ENCODE measurements around the gene PRKCI. TPM values are rescaled to one million over a fixed set of nuclear protein-coding genes. Genes with fewer than 3 reads are reported as not detected.
"Not testable (repeated sequence)": the region's sequence is repeated elsewhere in the genome, so short reads cannot be mapped to it uniquely, and the experiment has no call there.

The PRKCI gene
- total and polyA plus RNA-seq, 4 experiments from 2014 or later: 16.4 to 27.7 (median 18.3) TPM

- H3K36me3 ChIP-seq (ENCODE audit: insufficient read depth, low read length): no peaks in the 10 kb centered on the region
- POLR2A ChIA-PET (ENCODE audit: partially characterized antibody): no interaction called here
- no peaks in the 10 kb centered on the region for H3K9me3 Mint-ChIP-seq
- no peaks in the 10 kb centered on the region for H3K27me3 ChIP-seq (ENCODE audit: insufficient read depth, low read length)
- H3K4me3 Mint-ChIP-seq: peak overlapping the region in 3 of 8 donors; percentile 21 to 49 (median 22)
- no peaks in the 10 kb centered on the region for H3K4me1 ChIP-seq (ENCODE audit: insufficient read depth, low read length)
- CTCF ChIA-PET (ENCODE audit: partially characterized antibody): interaction anchor here (0.6 to 3.0 kb wide), 14 partner anchors 9 to 621 kb away, joined by 3 to 11 read pairs (median 4); no protein-coding TSS in a partner anchor
- no peaks in the 10 kb centered on the region for H3K9me3 ChIP-seq (ENCODE audit: control insufficient read depth in 1 of 2, low read length in 2 of 2)
- peaks cover 0 to 1% of the 10 kb centered on the region in 2 donors for H3K27me3 Mint-ChIP-seq
- no peak overlapping the region for H3K27ac ChIP-seq (ENCODE audit: low read depth, low read length)
- no peak overlapping the region for H3K4me3 ChIP-seq (ENCODE audit: low read length in 2 of 2)
- H3K36me3 Mint-ChIP-seq: no peaks in the 10 kb centered on the region
- H3K27ac Mint-ChIP-seq: no peak overlapping the region
- no peak for DNase-seq
- intact Hi-C loops (cut with micrococcal nuclease): loop anchor here (1.0 to 10.0 kb wide), 4 partner anchors 33 to 1915 kb away; partner anchors contain the start of gene PRKCI
- H3K4me1 Mint-ChIP-seq: peaks cover 8 to 11% (median 9%) of the 10 kb centered on the region in 4 donors
These were observed 32.6 kb upstream of the PRKCI start for GRCh38 chr3:170189398-170190256.

GRCh38 chr3:170195759-170196158 is 26.5 kb upstream of the PRKCI start:
- H3K9me3 ChIP-seq (ENCODE audit: control insufficient read depth in 1 of 2, low read length in 2 of 2); H3K36me3 Mint-ChIP-seq; POLR2A ChIA-PET (ENCODE audit: partially characterized antibody); intact Hi-C loops (cut with micrococcal nuclease); DNase-seq; H3K27ac ChIP-seq (ENCODE audit: low read depth, low read length); H3K27me3 ChIP-seq (ENCODE audit: insufficient read depth, low read length); H3K36me3 ChIP-seq (ENCODE audit: insufficient read depth, low read length); H3K4me3 ChIP-seq (ENCODE audit: low read length in 2 of 2); CTCF ChIA-PET (ENCODE audit: partially characterized antibody); H3K4me1 Mint-ChIP-seq; H3K9me3 Mint-ChIP-seq; H3K4me1 ChIP-seq (ENCODE audit: insufficient read depth, low read length); H3K4me3 Mint-ChIP-seq: not testable (repeated sequence)
- peak overlapping the region in 1 of 7 donors; percentile 7 for H3K27ac Mint-ChIP-seq
- peaks cover 7 to 14% of the 10 kb centered on the region in 2 donors for H3K27me3 Mint-ChIP-seq

- intact Hi-C loops (cut with micrococcal nuclease): no loop called here
- Histone ChIP-seq H3K27ac (ENCODE audit: low read depth, low read length) (no peak overlapping the region), H3K36me3 (ENCODE audit: insufficient read depth, low read length) (no peaks in the 10 kb centered on the region), H3K9me3 (ENCODE audit: control insufficient read depth in 1 of 2, low read length in 2 of 2) (no peaks in the 10 kb centered on the region), H3K4me3 (ENCODE audit: low read length in 2 of 2) (no peak overlapping the region), H3K27me3 (ENCODE audit: insufficient read depth, low read length) (no peaks in the 10 kb centered on the region), H3K4me1 (ENCODE audit: insufficient read depth, low read length) (no peaks in the 10 kb centered on the region)
- Mint-ChIP-seq H3K9me3 (no peaks in the 10 kb centered on the region), H3K27me3 (peaks cover 7 to 14% of the 10 kb centered on the region in 2 donors), H3K4me1 (no peaks in the 10 kb centered on the region), H3K36me3 (no peaks in the 10 kb centered on the region), H3K4me3 (no peak overlapping the region), H3K27ac (no peak overlapping the region)
- ChIA-PET POLR2A (ENCODE audit: partially characterized antibody) (no interaction called here), CTCF (ENCODE audit: partially characterized antibody) (no interaction called here)
- DNase-seq: no peak
These were observed 25.4 kb upstream of the PRKCI start for GRCh38 chr3:170196833-170197232.

GRCh38 chr3:170200987-170201386 is 21.2 kb upstream of the PRKCI start:
- POLR2A ChIA-PET (ENCODE audit: partially characterized antibody): interaction anchor here (0.6 kb wide), 1 partner anchor 133 kb away, joined by 3 read pairs; no protein-coding TSS in a partner anchor
- H3K4me1 Mint-ChIP-seq: no peaks in the 10 kb centered on the region
- H3K4me3 Mint-ChIP-seq: no peak overlapping the region
- no peaks in the 10 kb centered on the region for H3K4me1 ChIP-seq (ENCODE audit: insufficient read depth, low read length)
- H3K36me3 ChIP-seq (ENCODE audit: insufficient read depth, low read length): no peaks in the 10 kb centered on the region
- H3K9me3 Mint-ChIP-seq: no peaks in the 10 kb centered on the region
- no peaks in the 10 kb centered on the region for H3K27me3 ChIP-seq (ENCODE audit: insufficient read depth, low read length)
- H3K27ac Mint-ChIP-seq: no peak overlapping the region
- intact Hi-C loops (cut with micrococcal nuclease): no loop called here
- H3K4me3 ChIP-seq (ENCODE audit: low read length in 2 of 2): no peak overlapping the region
- CTCF ChIA-PET (ENCODE audit: partially characterized antibody): no interaction called here
- H3K9me3 ChIP-seq (ENCODE audit: control insufficient read depth in 1 of 2, low read length in 2 of 2): no peaks in the 10 kb centered on the region
- DNase-seq: no peak
- peaks cover 11 to 19% of the 10 kb centered on the region in 2 donors for H3K27me3 Mint-ChIP-seq
- H3K27ac ChIP-seq (ENCODE audit: low read depth, low read length): no peak overlapping the region
- H3K36me3 Mint-ChIP-seq: no peaks in the 10 kb centered on the region

GRCh38 chr3:170201527-170201926 is 20.7 kb upstream of the PRKCI start:
- peaks cover 12 to 19% of the 10 kb centered on the region in 2 donors for H3K27me3 Mint-ChIP-seq
- Histone ChIP-seq H3K9me3 (ENCODE audit: control insufficient read depth in 1 of 2, low read length in 2 of 2) (no peaks in the 10 kb centered on the region), H3K27me3 (ENCODE audit: insufficient read depth, low read length) (no peaks in the 10 kb centered on the region), H3K4me1 (ENCODE audit: insufficient read depth, low read length) (no peaks in the 10 kb centered on the region), H3K4me3 (ENCODE audit: low read length in 2 of 2) (no peak overlapping the region), H3K27ac (ENCODE audit: low read depth, low read length) (no peak overlapping the region), H3K36me3 (ENCODE audit: insufficient read depth, low read length) (no peaks in the 10 kb centered on the region)
- no peak overlapping the region for H3K27ac Mint-ChIP-seq
- no peak for DNase-seq
- no peaks in the 10 kb centered on the region for H3K36me3 Mint-ChIP-seq
- H3K9me3 Mint-ChIP-seq: no peaks in the 10 kb centered on the region
- POLR2A ChIA-PET (ENCODE audit: partially characterized antibody): interaction anchor here (0.6 kb wide), 1 partner anchor 132 kb away, joined by 3 read pairs; no protein-coding TSS in a partner anchor
- H3K4me1 Mint-ChIP-seq: no peaks in the 10 kb centered on the region
- CTCF ChIA-PET (ENCODE audit: partially characterized antibody): interaction anchor here (0.9 kb wide), 1 partner anchor 74 kb away, joined by 3 read pairs; no protein-coding TSS in a partner anchor
- no peak overlapping the region for H3K4me3 Mint-ChIP-seq
- intact Hi-C loops (cut with micrococcal nuclease): no loop called here

GRCh38 chr3:170203457-170203856 is 18.8 kb upstream of the PRKCI start:
- Mint-ChIP-seq H3K27me3 (peaks cover 14 to 18% of the 10 kb centered on the region in 2 donors), H3K27ac (no peak overlapping the region), H3K36me3 (no peaks in the 10 kb centered on the region), H3K4me3 (no peak overlapping the region), H3K4me1 (no peaks in the 10 kb centered on the region), H3K9me3 (no peaks in the 10 kb centered on the region)
- ChIA-PET CTCF (ENCODE audit: partially characterized antibody) (interaction anchor here (1.5 kb wide), 1 partner anchor 14 kb away, joined by 4 read pairs; no protein-coding TSS in a partner anchor), POLR2A (ENCODE audit: partially characterized antibody) (no interaction called here)
- H3K36me3 ChIP-seq (ENCODE audit: insufficient read depth, low read length): no peaks in the 10 kb centered on the region
- DNase-seq: no peak
- no peak overlapping the region for H3K4me3 ChIP-seq (ENCODE audit: low read length in 2 of 2)
- H3K27ac ChIP-seq (ENCODE audit: low read depth, low read length): no peak overlapping the region
- no peaks in the 10 kb centered on the region for H3K27me3 ChIP-seq (ENCODE audit: insufficient read depth, low read length)
- no peaks in the 10 kb centered on the region for H3K4me1 ChIP-seq (ENCODE audit: insufficient read depth, low read length)
- intact Hi-C loops (cut with micrococcal nuclease): no loop called here
- H3K9me3 ChIP-seq (ENCODE audit: control insufficient read depth in 1 of 2, low read length in 2 of 2): no peaks in the 10 kb centered on the region

- Histone ChIP-seq H3K27ac (ENCODE audit: low read depth, low read length) (no peak overlapping the region), H3K4me1 (ENCODE audit: insufficient read depth, low read length) (no peaks in the 10 kb centered on the region), H3K4me3 (ENCODE audit: low read length in 2 of 2) (no peak overlapping the region), H3K36me3 (ENCODE audit: insufficient read depth, low read length) (no peaks in the 10 kb centered on the region), H3K9me3 (ENCODE audit: control insufficient read depth in 1 of 2, low read length in 2 of 2) (no peaks in the 10 kb centered on the region), H3K27me3 (ENCODE audit: insufficient read depth, low read length) (no peaks in the 10 kb centered on the region)
- DNase-seq: no peak
- CTCF ChIA-PET (ENCODE audit: partially characterized antibody): interaction anchor here (1.5 kb wide), 1 partner anchor 14 kb away, joined by 4 read pairs; no protein-coding TSS in a partner anchor
- no peaks in the 10 kb centered on the region for H3K36me3 Mint-ChIP-seq
- no peaks in the 10 kb centered on the region for H3K4me1 Mint-ChIP-seq
- intact Hi-C loops (cut with micrococcal nuclease): no loop called here
- H3K27me3 Mint-ChIP-seq: peaks cover 13 to 20% of the 10 kb centered on the region in 2 donors
- peak overlapping the region in 1 of 8 donors; percentile 9 for H3K4me3 Mint-ChIP-seq
- POLR2A ChIA-PET (ENCODE audit: partially characterized antibody): interaction anchor here (0.6 kb wide), 1 partner anchor 18 kb away, joined by 3 read pairs; the partner anchor contains the start of gene PRKCI
- no peaks in the 10 kb centered on the region for H3K9me3 Mint-ChIP-seq
- H3K27ac Mint-ChIP-seq: no peak overlapping the region
These were observed 18.2 kb upstream of the PRKCI start for GRCh38 chr3:170204023-170204472.
